ENCODE results near the gene RASGRP3. TPM values are rescaled to one million over a fixed set of nuclear protein-coding genes. Genes with fewer than 3 reads are reported as not detected.
"Not testable (repeated sequence)": the region's sequence is repeated elsewhere in the genome, so short reads cannot be mapped to it uniquely, and the experiment has no call there.

RASGRP3 gene
- total RNA-seq, 1 donor from 2014 or later: 487 TPM

DNA sequence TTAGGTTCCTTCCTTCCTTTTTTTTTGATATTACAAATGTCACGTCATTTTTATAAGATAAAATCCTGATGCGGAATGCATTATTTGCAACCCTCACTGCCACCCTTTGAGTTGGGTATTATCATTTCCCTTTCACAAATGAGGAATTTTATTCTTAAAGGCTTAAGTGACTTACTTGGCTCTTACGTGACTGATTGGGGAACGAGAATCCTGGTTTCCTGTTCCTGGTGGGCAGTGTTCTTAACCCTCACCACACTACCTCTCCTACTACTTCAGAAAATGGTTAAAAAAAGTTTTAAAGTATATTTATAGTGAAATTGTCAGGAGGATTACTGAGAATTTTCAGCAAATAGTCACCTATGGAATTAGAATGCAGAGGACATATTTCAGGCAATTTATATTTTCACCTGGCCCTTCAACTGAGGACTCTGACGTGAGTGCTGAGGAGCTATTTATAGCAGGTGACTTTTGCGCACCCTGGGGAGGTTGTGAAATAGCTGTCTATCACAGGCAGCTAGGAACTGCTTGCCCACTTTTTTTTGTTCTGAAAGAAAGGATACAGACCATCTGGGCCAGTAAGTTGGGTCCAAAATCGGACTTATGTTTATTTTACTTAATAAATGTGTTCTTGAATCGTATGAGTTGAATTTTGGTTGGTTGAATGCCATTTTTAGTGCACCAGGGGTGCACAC is 18.7 kb upstream of the RASGRP3 start:
- Mint-ChIP-seq H3K27me3 (ENCODE audit: unreplicated experiment) (peaks cover 3% of the 10 kb centered on the region), H3K4me3 (ENCODE audit: unreplicated experiment) (no peak overlapping the region), H3K4me1 (ENCODE audit: unreplicated experiment) (peaks cover 35% of the 10 kb centered on the region), H3K36me3 (ENCODE audit: low read depth, unreplicated experiment) (peaks cover 50% of the 10 kb centered on the region), H3K27ac (ENCODE audit: unreplicated experiment) (no peak overlapping the region), H3K9me3 (ENCODE audit: unreplicated experiment) (no peaks in the 10 kb centered on the region)
- DNase-seq (ENCODE audit: low spot score): no peak
- no peak for TF ChIP-seq CTCF (IDR thresholded peaks at IDR 0.05; ENCODE audit: unreplicated experiment)

DNA sequence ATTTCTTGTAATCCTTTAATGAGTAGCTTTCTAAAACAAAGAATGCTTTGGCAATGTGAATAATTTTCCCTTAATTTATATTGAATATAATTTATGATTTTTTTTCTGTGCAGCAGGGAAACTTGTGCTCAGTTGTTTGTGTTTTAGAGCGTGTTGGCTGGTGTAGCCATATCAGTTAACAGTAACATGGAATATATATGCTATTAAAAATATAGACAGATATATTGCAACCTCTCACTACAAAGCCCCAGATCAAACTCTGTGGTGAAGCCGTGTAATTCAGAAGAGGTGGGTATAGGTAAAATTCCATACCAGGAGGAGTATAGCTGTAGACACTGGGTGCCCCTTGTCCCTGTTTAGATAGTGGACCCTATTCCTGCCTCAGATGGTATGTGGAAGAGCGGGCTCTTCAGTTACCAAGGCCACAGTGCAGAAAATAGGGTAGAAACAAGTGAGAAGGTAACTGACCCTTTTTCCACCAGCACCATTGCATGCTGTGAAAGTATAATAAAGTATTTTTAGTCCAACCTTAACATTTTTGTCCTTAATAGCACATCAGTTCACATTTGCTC is 18.1 kb upstream of the RASGRP3 start:
- H3K36me3 Mint-ChIP-seq (ENCODE audit: low read depth, unreplicated experiment): peaks cover 49% of the 10 kb centered on the region
- H3K4me3 Mint-ChIP-seq (ENCODE audit: unreplicated experiment): no peak overlapping the region
- H3K27ac Mint-ChIP-seq (ENCODE audit: unreplicated experiment): no peak overlapping the region
- no peaks in the 10 kb centered on the region for H3K9me3 Mint-ChIP-seq (ENCODE audit: unreplicated experiment)
- peaks cover 3% of the 10 kb centered on the region for H3K27me3 Mint-ChIP-seq (ENCODE audit: unreplicated experiment)
- TF ChIP-seq CTCF (IDR thresholded peaks at IDR 0.05; ENCODE audit: unreplicated experiment): no peak
- DNase-seq (ENCODE audit: low spot score): no peak
- H3K4me1 Mint-ChIP-seq (ENCODE audit: unreplicated experiment): peaks cover 34% of the 10 kb centered on the region

GRCh38 chr2:33459745-33460144 is 16.7 kb upstream of the RASGRP3 start:
- Mint-ChIP-seq H3K4me3 (ENCODE audit: unreplicated experiment) (no peak overlapping the region), H3K36me3 (ENCODE audit: low read depth, unreplicated experiment) (peaks cover 41% of the 10 kb centered on the region), H3K27me3 (ENCODE audit: unreplicated experiment) (peaks cover 5% of the 10 kb centered on the region), H3K9me3 (ENCODE audit: unreplicated experiment) (no peaks in the 10 kb centered on the region), H3K27ac (ENCODE audit: unreplicated experiment) (peak overlapping the region; percentile 21), H3K4me1 (ENCODE audit: unreplicated experiment) (peaks cover 31% of the 10 kb centered on the region)
- no peak for DNase-seq (ENCODE audit: low spot score)
- TF ChIP-seq CTCF (IDR thresholded peaks at IDR 0.05; ENCODE audit: unreplicated experiment): no peak

- peaks cover 29% of the 10 kb centered on the region for H3K4me1 Mint-ChIP-seq (ENCODE audit: unreplicated experiment)
- H3K36me3 Mint-ChIP-seq (ENCODE audit: low read depth, unreplicated experiment): peaks cover 36% of the 10 kb centered on the region
- H3K27ac Mint-ChIP-seq (ENCODE audit: unreplicated experiment); DNase-seq (ENCODE audit: low spot score); H3K9me3 Mint-ChIP-seq (ENCODE audit: unreplicated experiment); H3K4me3 Mint-ChIP-seq (ENCODE audit: unreplicated experiment); H3K27me3 Mint-ChIP-seq (ENCODE audit: unreplicated experiment): not testable (repeated sequence)
Measured at GRCh38 chr2:33462512-33462911, 13.9 kb upstream of the RASGRP3 start.

GRCh38 chr2:33467413-33467812 is 9.0 kb upstream of the RASGRP3 start:
- peaks cover 21% of the 10 kb centered on the region for H3K4me1 Mint-ChIP-seq (ENCODE audit: unreplicated experiment)
- peak overlapping the region; percentile 22 for H3K27ac Mint-ChIP-seq (ENCODE audit: unreplicated experiment)
- H3K9me3 Mint-ChIP-seq (ENCODE audit: unreplicated experiment): no peaks in the 10 kb centered on the region
- TF ChIP-seq CTCF (IDR thresholded peaks at IDR 0.05; ENCODE audit: unreplicated experiment): no peak
- DNase-seq (ENCODE audit: low spot score): no peak
- no peak overlapping the region for H3K4me3 Mint-ChIP-seq (ENCODE audit: unreplicated experiment)
- peaks cover 6% of the 10 kb centered on the region for H3K27me3 Mint-ChIP-seq (ENCODE audit: unreplicated experiment)
- peaks cover 26% of the 10 kb centered on the region for H3K36me3 Mint-ChIP-seq (ENCODE audit: low read depth, unreplicated experiment)

All from endothelial cell (in vitro differentiated cells).